Measurements from ENCODE around the gene TAS2R31. TPM values are rescaled to one million over a fixed set of nuclear protein-coding genes. Genes with fewer than 3 reads are reported as not detected.

TAS2R31 gene
- total and polyA plus RNA-seq, 2 donors (not counting 1 experiment from before 2014, with no cell fraction given), result 0.73 to 3.6 TPM

GRCh38 chr12:11071414-11071813 lies 40.2 kb upstream of the TAS2R31 start:
- no peak for TF ChIP-seq EZH2 (IDR thresholded peaks at IDR 0.05; ENCODE audit: low read length, missing control alignments)
- Histone ChIP-seq H2AFZ (ENCODE audit: low read length) (no peak overlapping the region), H3K9me3 (ENCODE audit: control insufficient read depth, insufficient read depth, low read depth, low read length) (no peaks in the 10 kb centered on the region), H3K27me3 (ENCODE audit: control insufficient read depth, insufficient read depth, low read length) (no peaks in the 10 kb centered on the region), H3K9ac (ENCODE audit: insufficient read depth, low read length) (no peak overlapping the region), H3K4me2 (ENCODE audit: extremely low read depth, insufficient read depth, low read length) (no peak overlapping the region), H4K20me1 (ENCODE audit: control insufficient read depth, extremely low read depth, insufficient read depth, low read length) (no peaks in the 10 kb centered on the region), H3K79me2 (ENCODE audit: control insufficient read depth, insufficient read depth, low read length) (no peaks in the 10 kb centered on the region), H3K36me3 (ENCODE audit: control insufficient read depth, insufficient read depth, low read length) (no peaks in the 10 kb centered on the region), H3K27ac (ENCODE audit: insufficient read depth, low read length) (no peak overlapping the region), H3K4me1 (ENCODE audit: control insufficient read depth, extremely low read depth, insufficient read depth, low read length) (no peaks in the 10 kb centered on the region), H3K4me3 (replicated peaks in 1 of 4; ENCODE audit: control extremely low read depth in 1 of 4, insufficient read depth in 1 of 4, low read depth in 3 of 4, low read length in 4 of 4) (no peak overlapping the region)
- DNase-seq (ENCODE audit: low read depth in 2 of 2), result no peak

- DNase-seq (ENCODE audit: low read depth in 2 of 2), result no peak
- Histone ChIP-seq H3K9ac (ENCODE audit: insufficient read depth, low read length) (no peak overlapping the region), H3K9me3 (ENCODE audit: control insufficient read depth, insufficient read depth, low read depth, low read length) (no peaks in the 10 kb centered on the region)
Observed at GRCh38 chr12:11070999-11071398, 39.8 kb upstream of the TAS2R31 start.

GRCh38 chr12:11069854-11070365 lies 38.7 kb upstream of the TAS2R31 start:
- Histone ChIP-seq H3K9ac (ENCODE audit: insufficient read depth, low read length) (no peak overlapping the region), H3K36me3 (ENCODE audit: control insufficient read depth, insufficient read depth, low read length) (no peaks in the 10 kb centered on the region), H3K4me3 (replicated peaks in 1 of 4; ENCODE audit: control extremely low read depth in 1 of 4, insufficient read depth in 1 of 4, low read depth in 3 of 4, low read length in 4 of 4) (no peak overlapping the region), H3K27ac (ENCODE audit: insufficient read depth, low read length) (no peak overlapping the region), H4K20me1 (ENCODE audit: control insufficient read depth, extremely low read depth, insufficient read depth, low read length) (no peaks in the 10 kb centered on the region), H3K4me1 (ENCODE audit: control insufficient read depth, extremely low read depth, insufficient read depth, low read length) (no peaks in the 10 kb centered on the region), H3K79me2 (ENCODE audit: control insufficient read depth, insufficient read depth, low read length) (no peaks in the 10 kb centered on the region), H2AFZ (ENCODE audit: low read length) (no peak overlapping the region), H3K27me3 (ENCODE audit: control insufficient read depth, insufficient read depth, low read length) (no peaks in the 10 kb centered on the region), H3K4me2 (ENCODE audit: extremely low read depth, insufficient read depth, low read length) (no peak overlapping the region), H3K9me3 (ENCODE audit: control insufficient read depth, insufficient read depth, low read depth, low read length) (no peaks in the 10 kb centered on the region)
- DNase-seq (ENCODE audit: low read depth in 2 of 2), result no peak
- TF ChIP-seq CTCF (conservative IDR thresholded peaks at IDR 0.05 in 1 of 2, IDR thresholded peaks at IDR 0.05 in 1 of 2; ENCODE audit: low read depth in 1 of 2, low read length in 2 of 2) (no peak), EZH2 (IDR thresholded peaks at IDR 0.05; ENCODE audit: low read length, missing control alignments) (no peak)

More at GRCh38 chr12:11070999-11071398, 39.8 kb upstream of the TAS2R31 start:
- no peak overlapping the region for H3K4me2 ChIP-seq (ENCODE audit: extremely low read depth, insufficient read depth, low read length)
- H2AFZ ChIP-seq (ENCODE audit: low read length), result no peak overlapping the region
- H3K79me2 ChIP-seq (ENCODE audit: control insufficient read depth, insufficient read depth, low read length), result no peaks in the 10 kb centered on the region
- no peak overlapping the region for H3K4me3 ChIP-seq (replicated peaks in 1 of 4; ENCODE audit: control extremely low read depth in 1 of 4, insufficient read depth in 1 of 4, low read depth in 3 of 4, low read length in 4 of 4)
- no peaks in the 10 kb centered on the region for H4K20me1 ChIP-seq (ENCODE audit: control insufficient read depth, extremely low read depth, insufficient read depth, low read length)
- H3K4me1 ChIP-seq (ENCODE audit: control insufficient read depth, extremely low read depth, insufficient read depth, low read length), result no peaks in the 10 kb centered on the region
- no peak for TF ChIP-seq CTCF (conservative IDR thresholded peaks at IDR 0.05 in 1 of 2, IDR thresholded peaks at IDR 0.05 in 1 of 2; ENCODE audit: low read depth in 1 of 2, low read length in 2 of 2)
- TF ChIP-seq EZH2 (IDR thresholded peaks at IDR 0.05; ENCODE audit: low read length, missing control alignments), result no peak
- H3K36me3 ChIP-seq (ENCODE audit: control insufficient read depth, insufficient read depth, low read length), result no peaks in the 10 kb centered on the region
- no peak overlapping the region for H3K27ac ChIP-seq (ENCODE audit: insufficient read depth, low read length)
- H3K27me3 ChIP-seq (ENCODE audit: control insufficient read depth, insufficient read depth, low read length), result no peaks in the 10 kb centered on the region
